Endothelial cell of umbilical vein (primary cell): ENCODE results near the gene TRIM17. TPM values are rescaled to one million over a fixed set of nuclear protein-coding genes. Genes with fewer than 3 reads are reported as not detected.

Experiments
- BruUV-seq: library from RNA; stranded (reverse); fragments of 400-500 nt; replicated peaks from 2 replicates; lab custom pipeline; 2021; lab: Mats Ljungman, UMichigan
- CTCF ChIA-PET: fragments of 300-600, 350-600 bp; sonication (Branson Sonifier 250); formaldehyde crosslinking; loops from one replicate; lab custom pipeline; 2021; ENCODE audit warnings: antibody characterized with exemption, inconsistent platforms; lab: Charles Lee
- POLR2A ChIA-PET: fragments of 300-600, 350-600 bp; sonication (Branson Sonifier 250); formaldehyde crosslinking; loops from one replicate; lab custom pipeline; 2021; ENCODE audit warnings: antibody characterized with exemption, inconsistent platforms; lab: Charles Lee
- DNase-seq: peaks from one replicate; pipeline ENCODE4 v3.0.0-alpha.2; 2011; ENCODE audit warnings: low read depth, low spot score
- FAIRE-seq: peaks from 2 replicates; lab custom pipeline; 2011; peaks lifted over from hg19 to GRCh38; lab: Jason Lieb, UNC
- H2AFZ ChIP-seq: 2 replicates; pipeline ENCODE4 v1.6.0; 2012; ENCODE audit warnings: low read depth, low read length, control low read depth, inconsistent platforms
- H3K27ac ChIP-seq: 2 replicates; pipeline ENCODE4 v1.5.1; 2011; ENCODE audit warnings: low read depth, mild to moderate bottlenecking, control low read depth, low read length, moderate library complexity; ENCODE audit not compliant: insufficient read depth
- H3K27me3 ChIP-seq, 2 experiments: 2 replicates each; pipeline versions ENCODE4 v1.6.0 to v1.6.1; 2011; ENCODE audit warnings: low read length in 2 of 2, mixed read lengths in 1 of 2; ENCODE audit not compliant: control insufficient read depth in 2 of 2, insufficient read depth in 2 of 2
- H3K36me3 ChIP-seq, 2 experiments: 2 replicates in 1 of 2; 3 replicates in 1 of 2; pipeline ENCODE4 v1.5.1; 2011; ENCODE audit warnings: low read length in 2 of 2, mild to moderate bottlenecking in 1 of 2, moderate library complexity in 1 of 2; ENCODE audit not compliant: control insufficient read depth in 2 of 2, insufficient read depth in 2 of 2; ENCODE audit errors: extremely low read depth in 1 of 2
- H3K4me1 ChIP-seq: 3 replicates; pipeline ENCODE4 v1.5.1; 2011; ENCODE audit warnings: mild to moderate bottlenecking, low read length; ENCODE audit not compliant: control insufficient read depth, insufficient read depth; ENCODE audit errors: extremely low read depth
- H3K4me2 ChIP-seq: 2 replicates; pipeline ENCODE4 v1.6.1; 2011; ENCODE audit warnings: low read length, control low read depth, mixed read lengths; ENCODE audit not compliant: insufficient read depth
- H3K4me3 ChIP-seq, 3 experiments: fragments of 200-600 bp in 1 of 3; sonication (generic), shearing (Covaris generic) in 1 of 3; replicated peaks in 1 of 3; 2 replicates each; pipeline ENCODE4 v1.5.1; 2011 to 2016; ENCODE audit warnings: control low read depth in 3 of 3, low read length in 3 of 3, mild to moderate bottlenecking in 2 of 3, inconsistent platforms in 1 of 3, low read depth in 1 of 3, moderate library complexity in 1 of 3; ENCODE audit not compliant: insufficient read depth in 1 of 3
- H3K79me2 ChIP-seq: 2 replicates; pipeline ENCODE4 v1.6.0; 2012; ENCODE audit warnings: low read length, inconsistent platforms; ENCODE audit not compliant: control insufficient read depth, insufficient read depth
- H3K9ac ChIP-seq: replicated peaks from 2 replicates; pipeline ENCODE3; 2011; ENCODE audit warnings: low read length, control low read depth; ENCODE audit not compliant: insufficient read depth; ENCODE audit errors: extremely low read depth
- H3K9me1 ChIP-seq: replicated peaks from 3 replicates; pipeline ENCODE4 v1.6.0; 2011; ENCODE audit warnings: mild to moderate bottlenecking, low read length; ENCODE audit not compliant: control insufficient read depth, insufficient read depth; ENCODE audit errors: extremely low read depth
- H3K9me3 ChIP-seq: replicated peaks from 2 replicates; pipeline ENCODE4 v1.5.1; 2012; ENCODE audit warnings: low read length, inconsistent platforms; ENCODE audit not compliant: control insufficient read depth, insufficient read depth
- H4K20me1 ChIP-seq: replicated peaks from 2 replicates; pipeline ENCODE3; 2011; ENCODE audit warnings: mild to moderate bottlenecking, low read length; ENCODE audit not compliant: control insufficient read depth, insufficient read depth; ENCODE audit errors: extremely low read depth
- EZH2 ChIP-seq: IDR thresholded peaks from 2 replicates; pipeline ENCODE4 v1.6.1; 2012; ENCODE audit warnings: borderline replicate concordance, low read depth, mild to moderate bottlenecking, moderate library complexity, low read length, inconsistent platforms; ENCODE audit not compliant: severe bottlenecking
- FOS ChIP-seq: IDR thresholded peaks from 2 replicates; pipeline ENCODE4 v1.6.1; 2011; ENCODE audit warnings: mild to moderate bottlenecking, low read length, moderate library complexity, borderline replicate concordance; ENCODE audit not compliant: insufficient read depth
- GATA2 ChIP-seq: IDR thresholded peaks from 2 replicates; pipeline ENCODE4 v1.7.0; 2011; ENCODE audit warnings: low read depth, mild to moderate bottlenecking, moderate library complexity, mixed read lengths, low read length; ENCODE audit not compliant: insufficient read length, insufficient read depth
- JUN ChIP-seq: IDR thresholded peaks from 2 replicates; pipeline ENCODE4 v1.6.1; 2011; ENCODE audit warnings: borderline replicate concordance, low read depth; ENCODE audit not compliant: insufficient read length, insufficient read depth
- MAX ChIP-seq: IDR thresholded peaks from 2 replicates; pipeline ENCODE4 v1.6.1; 2011; ENCODE audit not compliant: insufficient read depth, insufficient read length
- MYC ChIP-seq: IDR thresholded peaks from one replicate; pipeline ENCODE4 v1.6.1; 2011; ENCODE audit warnings: mild to moderate bottlenecking, low read depth, low read length
- POLR2A ChIP-seq: IDR thresholded peaks from 2 replicates; pipeline ENCODE4 v1.6.1; 2012; ENCODE audit warnings: low read depth, mild to moderate bottlenecking, control low read depth, low read length
- POLR2AphosphoS5 ChIP-seq: IDR thresholded peaks from 2 replicates; pipeline ENCODE4 v1.6.1; 2012; ENCODE audit warnings: low read depth, mild to moderate bottlenecking, control low read depth, low read length, moderate library complexity; ENCODE audit not compliant: insufficient read depth
- dilution Hi-C: fragments of 300-500 bp; cut with MboI; formaldehyde crosslinking; loops from one replicate; pipeline ENCODE4 v1.15.0; 2019; ENCODE audit warnings: low sequenced_read_pairs; ENCODE audit not compliant: extremely low pct_ligation_motif_present
- intact Hi-C: fragments of 100-400 bp; cut with micrococcal nuclease; formaldehyde crosslinking; loops from one replicate; pipeline ENCODE4 v1.10.0; 2022
- polyA plus RNA-seq, 4 experiments: library from polyadenylated mRNA; depleted of rRNA in 3 of 4; stranded (reverse) in 3 of 4; unstranded in 1 of 4; fragments of >200 nt; gene quantifications; 2 replicates each; pipeline versions ENCODE4 v1.2.1 to v1.2.3, GENCODE V29; 2011 to 2012; ENCODE audit warnings: missing spikeins in 1 of 4
- total RNA-seq: library from RNA; stranded (reverse); gene quantifications from 2 replicates; pipeline ENCODE4 v1.2.3, GENCODE V29; 2021
- TF ChIP-seq, protein P1 (sequence below), 2 donors: IDR thresholded peaks; 1 replicate in 1 of 2; 2 replicates in 1 of 2; pipeline ENCODE4 v1.5.1; 2011; ENCODE audit warnings: low read length in 2 of 2, mild to moderate bottlenecking in 2 of 2, moderate library complexity in 2 of 2, control low read depth in 1 of 2, inconsistent platforms in 1 of 2, low read depth in 1 of 2; ENCODE audit not compliant: insufficient read depth in 1 of 2; ENCODE audit errors: extremely low read depth in 1 of 2

The TRIM17 gene
- total and polyA plus RNA-seq, 2 donors (not counting 3 experiments of a cell fraction or from before 2014, with no cell fraction given) = not detected

- no peak overlapping the region for H2AFZ ChIP-seq
- POLR2A ChIA-PET = interaction anchor here (1.0 kb wide), 1 partner anchor 42 kb away, joined by 3 read pairs; a partner anchor contains a TSS
- BruUV-seq = no TSS peak
Measured at GRCh38 chr1:228415853-228416216, 826 bp downstream of the TRIM17 start.

GRCh38 chr1:228415221-228415620 is 1.4 kb downstream of the TRIM17 start:
- Histone ChIP-seq H3K4me2 (no peak overlapping the region), H3K9me3 (no peaks in the 10 kb centered on the region), H3K9me1 (no peaks in the 10 kb centered on the region), H3K27me3 (peaks cover 31 to 34% of the 10 kb centered on the region in 2 experiments), H3K27ac (no peak overlapping the region), H3K4me1 (no peaks in the 10 kb centered on the region), H3K36me3 (no peaks in the 10 kb centered on the region), H2AFZ (no peak overlapping the region), H3K9ac (no peak overlapping the region), H3K79me2 (no peaks in the 10 kb centered on the region), H4K20me1 (no peaks in the 10 kb centered on the region), H3K4me3 (no peak overlapping the region)
- FAIRE-seq (no peak), DNase-seq (no peak)
- intact Hi-C loops (no loop called here), dilution Hi-C loops (no loop called here)
- TF ChIP-seq, protein P1, sequence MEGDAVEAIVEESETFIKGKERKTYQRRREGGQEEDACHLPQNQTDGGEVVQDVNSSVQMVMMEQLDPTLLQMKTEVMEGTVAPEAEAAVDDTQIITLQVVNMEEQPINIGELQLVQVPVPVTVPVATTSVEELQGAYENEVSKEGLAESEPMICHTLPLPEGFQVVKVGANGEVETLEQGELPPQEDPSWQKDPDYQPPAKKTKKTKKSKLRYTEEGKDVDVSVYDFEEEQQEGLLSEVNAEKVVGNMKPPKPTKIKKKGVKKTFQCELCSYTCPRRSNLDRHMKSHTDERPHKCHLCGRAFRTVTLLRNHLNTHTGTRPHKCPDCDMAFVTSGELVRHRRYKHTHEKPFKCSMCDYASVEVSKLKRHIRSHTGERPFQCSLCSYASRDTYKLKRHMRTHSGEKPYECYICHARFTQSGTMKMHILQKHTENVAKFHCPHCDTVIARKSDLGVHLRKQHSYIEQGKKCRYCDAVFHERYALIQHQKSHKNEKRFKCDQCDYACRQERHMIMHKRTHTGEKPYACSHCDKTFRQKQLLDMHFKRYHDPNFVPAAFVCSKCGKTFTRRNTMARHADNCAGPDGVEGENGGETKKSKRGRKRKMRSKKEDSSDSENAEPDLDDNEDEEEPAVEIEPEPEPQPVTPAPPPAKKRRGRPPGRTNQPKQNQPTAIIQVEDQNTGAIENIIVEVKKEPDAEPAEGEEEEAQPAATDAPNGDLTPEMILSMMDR (IDR thresholded peaks at IDR 0.05; ENCODE audit: extremely low read depth in 1 of 2, insufficient read depth in 1 of 2, low read depth in 1 of 2, low read length in 2 of 2) = no peak
- TF ChIP-seq EZH2 = no peak
- no peak for TF ChIP-seq POLR2A
- no peak for TF ChIP-seq FOS
- TF ChIP-seq GATA2 = no peak
- TF ChIP-seq JUN = no peak
- no peak for TF ChIP-seq MAX
- no peak for TF ChIP-seq POLR2AphosphoS5
- no peak for TF ChIP-seq MYC
- ChIA-PET POLR2A (interaction anchor here (1.0 kb wide), 1 partner anchor 42 kb away, joined by 3 read pairs; a partner anchor contains a TSS), CTCF (interaction anchor here (1.0 kb wide), 1 partner anchor 22 kb away, joined by 3 read pairs; no protein-coding TSS in a partner anchor)
- no TSS peak for BruUV-seq

More at GRCh38 chr1:228415853-228416216, 826 bp downstream of the TRIM17 start:
- Histone ChIP-seq H3K36me3 (no peaks in the 10 kb centered on the region), H3K9me3 (no peaks in the 10 kb centered on the region), H3K4me2 (no peak overlapping the region), H3K9ac (no peak overlapping the region), H4K20me1 (no peaks in the 10 kb centered on the region), H3K9me1 (no peaks in the 10 kb centered on the region), H3K79me2 (no peaks in the 10 kb centered on the region), H3K4me3 (no peak overlapping the region), H3K27me3 (peaks cover 31 to 34% of the 10 kb centered on the region in 2 experiments), H3K27ac (no peak overlapping the region), H3K4me1 (no peaks in the 10 kb centered on the region)
- CTCF ChIA-PET = interaction anchor here (1.0 kb wide), 1 partner anchor 22 kb away, joined by 3 read pairs; no protein-coding TSS in a partner anchor
- TF ChIP-seq MYC = no peak
- peak; percentile 32 for TF ChIP-seq POLR2A
- FAIRE-seq (no peak), DNase-seq (no peak)
- intact Hi-C loops = no loop called here
- dilution Hi-C loops = no loop called here
